Stimulated activated CD8-positive, alpha-beta memory T cell treated with anti-CD3 and anti-CD28 coated beads, Interleukin-4, amount 100 ng/mL, for 1 hour (primary cell): ENCODE measurements around the gene ABCB11.

Source experiments
- DNase-seq, 2 donors: peaks; one replicate each; pipeline ENCODE4 v3.0.0-alpha.2; 2020; ENCODE audit warnings: low read depth in 2 of 2, low spot score in 1 of 2

The ABCB11 gene

GRCh38 chr2:168978461-168978861 is 52.7 kb downstream of the ABCB11 start:
- DNase-seq: no peak

GRCh38 chr2:168977608-168978007 is 53.5 kb downstream of the ABCB11 start:
- no peak for DNase-seq

- DNase-seq: no peak
Observed at GRCh38 chr2:168976034-168976654, 55.0 kb downstream of the ABCB11 start.

GRCh38 chr2:168974428-168974827 is 56.7 kb downstream of the ABCB11 start:
- no peak for DNase-seq

- no peak for DNase-seq
Observed at GRCh38 chr2:168971261-168971660, 59.9 kb downstream of the ABCB11 start.

- DNase-seq: no peak
Observed at GRCh38 chr2:168970711-168971233, 60.4 kb downstream of the ABCB11 start.

GRCh38 chr2:168969865-168970264 is 61.3 kb downstream of the ABCB11 start:
- DNase-seq: no peak

GRCh38 chr2:168968342-168968741 is 62.8 kb downstream of the ABCB11 start:
- no peak for DNase-seq

GRCh38 chr2:168964251-168964807 is 66.8 kb downstream of the ABCB11 start:
- DNase-seq: no peak

GRCh38 chr2:168962636-168963035 is 68.5 kb downstream of the ABCB11 start:
- DNase-seq: no peak

GRCh38 chr2:168961450-168962229 is 69.5 kb downstream of the ABCB11 start:
- peak in 1 of 2 donors; percentile 0 for DNase-seq

- no peak for DNase-seq
Observed at GRCh38 chr2:168956392-168956791, 74.7 kb downstream of the ABCB11 start.

GRCh38 chr2:168955321-168955720 is 75.8 kb downstream of the ABCB11 start:
- DNase-seq: no peak

GRCh38 chr2:168954256-168954655 is 76.9 kb downstream of the ABCB11 start:
- DNase-seq: no peak

- DNase-seq: no peak
Observed at GRCh38 chr2:168952424-168952823, 78.7 kb downstream of the ABCB11 start.

- no peak for DNase-seq
Observed at GRCh38 chr2:168951871-168952270, 79.3 kb downstream of the ABCB11 start.

GRCh38 chr2:168949324-168949723 is 81.8 kb downstream of the ABCB11 start:
- no peak for DNase-seq

GRCh38 chr2:168948621-168949212 is 82.4 kb downstream of the ABCB11 start:
- DNase-seq: no peak

GRCh38 chr2:168945508-168945907 is 85.6 kb downstream of the ABCB11 start:
- DNase-seq: no peak

- no peak for DNase-seq
Observed at GRCh38 chr2:168944065-168944464, 87.1 kb downstream of the ABCB11 start.

- no peak for DNase-seq
Observed at GRCh38 chr2:168941297-168941696, 89.8 kb downstream of the ABCB11 start.

GRCh38 chr2:168939918-168940317 is 91.2 kb downstream of the ABCB11 start:
- DNase-seq: no peak
